ENCODE results near the gene EVC2. TPM values are rescaled to one million over a fixed set of nuclear protein-coding genes. Genes with fewer than 3 reads are reported as not detected.

Gene EVC2
- total RNA-seq, 5 donors from 2014 or later (not counting 1 experiment from before 2014, with no cell fraction given), result 1.1 to 2.9 (median 1.8) TPM

DNA sequence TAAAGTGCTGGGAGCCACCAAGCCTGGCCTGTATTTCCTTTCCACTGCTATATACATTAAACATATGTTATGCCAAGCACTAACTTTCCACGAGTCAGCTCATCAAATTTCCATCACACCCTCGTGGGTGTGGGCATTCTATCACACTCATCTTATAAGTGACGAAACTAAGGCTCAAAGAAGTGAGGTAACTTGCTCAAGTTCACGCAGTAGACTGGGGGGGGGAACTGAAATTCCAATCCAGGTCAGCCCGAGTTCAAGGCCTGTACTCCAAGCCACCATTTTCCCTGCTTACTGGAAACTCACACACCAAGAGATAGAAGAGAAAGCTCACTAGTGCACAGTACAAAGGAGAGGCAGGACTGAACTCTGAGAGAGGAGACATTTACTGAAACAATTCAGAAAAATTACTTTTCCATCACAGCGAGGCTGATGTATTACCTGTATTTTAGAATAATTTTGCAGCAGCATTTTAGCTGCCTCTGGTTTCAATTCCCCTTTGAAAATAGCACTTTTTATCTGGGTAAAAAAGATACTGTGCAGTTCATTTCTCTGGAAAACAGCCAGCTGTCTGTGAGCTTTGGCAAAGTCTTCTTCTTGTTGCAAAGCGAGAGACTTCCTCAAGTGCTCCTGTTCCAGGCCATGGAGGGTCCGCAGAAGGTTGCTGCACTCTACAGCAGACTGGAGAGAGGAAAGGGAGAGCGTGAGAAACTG is 76.8 kb downstream of the EVC2 start:
- ChIA-PET CTCF (no interaction called here), POLR2A (no interaction called here)
- Histone ChIP-seq H3K4me3 (ENCODE audit: control insufficient read depth in 1 of 2, extremely low read depth in 1 of 2, low read length in 1 of 2) (no peak overlapping the region), H3K4me1 (ENCODE audit: control insufficient read depth in 1 of 2, extremely low read depth in 1 of 2, insufficient read depth in 2 of 2, low read length in 2 of 2) (no peaks in the 10 kb centered on the region), H3K27me3 (replicated peaks in 1 of 2; ENCODE audit: control insufficient read depth in 2 of 2, extremely low read depth in 1 of 2, insufficient read depth in 2 of 2, low read length in 1 of 2) (no peaks in the 10 kb centered on the region), H3K9me3 (no peaks in the 10 kb centered on the region), H3K27ac (ENCODE audit: low read length) (no peak overlapping the region), H3K36me3 (ENCODE audit: control insufficient read depth in 2 of 2, extremely low read depth in 1 of 2, insufficient read depth in 1 of 2, low read length in 1 of 2) (no peaks in the 10 kb centered on the region)
- no peak for DNase-seq
- Mint-ChIP-seq H3K4me3 (no peak overlapping the region), H3K4me1 (no peaks in the 10 kb centered on the region), H3K36me3 (no peaks in the 10 kb centered on the region), H3K9me3 (no peaks in the 10 kb centered on the region), H3K27ac (no peak overlapping the region), H3K27me3 (no peaks in the 10 kb centered on the region)
- 100% methylated on average over 1 of the region's 9 CpGs for WGBS (ENCODE audit: insufficient coverage)
- ATAC-seq (replicated peaks in 1 of 4), result no peak

DNA sequence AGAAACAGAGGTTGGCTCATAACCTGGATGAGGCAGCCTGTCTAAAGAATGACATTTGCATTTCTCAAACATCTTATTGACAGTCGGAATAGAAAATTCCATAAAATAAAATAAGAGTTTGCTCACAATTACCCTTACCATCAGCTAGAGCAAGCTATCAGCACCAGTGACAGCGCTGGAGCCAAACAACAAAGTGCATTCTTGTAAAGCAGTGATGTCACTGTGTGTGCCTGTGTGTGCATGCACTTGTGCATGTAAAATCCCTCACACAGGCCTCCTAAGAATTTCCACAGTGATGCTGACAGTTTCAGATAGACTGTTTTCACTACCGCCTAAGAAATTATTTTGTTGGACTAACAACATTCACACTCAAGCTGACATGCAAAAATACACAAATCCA is 77.6 kb downstream of the EVC2 start:
- no peaks in the 10 kb centered on the region for H3K27me3 ChIP-seq (replicated peaks in 1 of 2; ENCODE audit: control insufficient read depth in 2 of 2, extremely low read depth in 1 of 2, insufficient read depth in 2 of 2, low read length in 1 of 2)
- ATAC-seq (replicated peaks in 1 of 4) (no peak), DNase-seq (no peak)
- WGBS (ENCODE audit: insufficient coverage), result no CpG with 5 or more reads among the region's 3 CpGs
- Mint-ChIP-seq H3K4me3 (no peak overlapping the region), H3K4me1 (no peaks in the 10 kb centered on the region), H3K27me3 (no peaks in the 10 kb centered on the region), H3K36me3 (no peaks in the 10 kb centered on the region), H3K9me3 (peaks cover 0 to 3% (median 3%) of the 10 kb centered on the region in 3 donors), H3K27ac (no peak overlapping the region)
- no peak overlapping the region for H3K4me3 ChIP-seq (ENCODE audit: control insufficient read depth in 1 of 2, extremely low read depth in 1 of 2, low read length in 1 of 2)
- no peak overlapping the region for H3K27ac ChIP-seq (ENCODE audit: low read length)
- no peaks in the 10 kb centered on the region for H3K9me3 ChIP-seq
- no peaks in the 10 kb centered on the region for H3K4me1 ChIP-seq (ENCODE audit: control insufficient read depth in 1 of 2, extremely low read depth in 1 of 2, insufficient read depth in 2 of 2, low read length in 2 of 2)
- H3K36me3 ChIP-seq (ENCODE audit: control insufficient read depth in 2 of 2, extremely low read depth in 1 of 2, insufficient read depth in 1 of 2, low read length in 1 of 2), result no peaks in the 10 kb centered on the region
- ChIA-PET CTCF (no interaction called here), POLR2A (no interaction called here)

DNA sequence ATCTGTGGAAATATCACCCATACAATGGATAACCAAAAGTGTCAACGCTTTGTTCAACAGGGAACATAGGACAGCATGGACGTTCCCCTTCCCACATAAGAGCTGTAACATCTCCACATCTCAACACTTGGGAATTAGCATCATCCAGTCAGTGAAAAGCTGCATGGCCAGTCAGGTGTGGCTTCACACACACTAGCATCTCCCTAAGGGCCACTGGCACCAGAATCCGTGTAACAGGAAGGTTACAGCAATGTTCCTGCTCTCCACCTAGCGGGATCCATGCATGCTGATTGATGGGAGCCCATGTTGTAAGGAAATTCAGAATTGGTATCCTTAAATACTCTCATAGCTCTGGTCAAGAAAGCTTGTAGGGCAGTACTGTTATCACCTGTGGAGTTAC is 78.8 kb downstream of the EVC2 start:
- Mint-ChIP-seq H3K9me3 (peaks cover 1 to 10% (median 3%) of the 10 kb centered on the region in 3 donors), H3K36me3 (no peaks in the 10 kb centered on the region), H3K27ac (no peak overlapping the region), H3K4me1 (no peaks in the 10 kb centered on the region), H3K27me3 (no peaks in the 10 kb centered on the region), H3K4me3 (no peak overlapping the region)
- DNase-seq (no peak), ATAC-seq (replicated peaks in 1 of 4) (no peak)
- Histone ChIP-seq H3K36me3 (ENCODE audit: control insufficient read depth in 2 of 2, extremely low read depth in 1 of 2, insufficient read depth in 1 of 2, low read length in 1 of 2) (no peaks in the 10 kb centered on the region), H3K27me3 (replicated peaks in 1 of 2; ENCODE audit: control insufficient read depth in 2 of 2, extremely low read depth in 1 of 2, insufficient read depth in 2 of 2, low read length in 1 of 2) (no peaks in the 10 kb centered on the region), H3K9me3 (no peaks in the 10 kb centered on the region), H3K4me3 (ENCODE audit: control insufficient read depth in 1 of 2, extremely low read depth in 1 of 2, low read length in 1 of 2) (no peak overlapping the region), H3K27ac (ENCODE audit: low read length) (no peak overlapping the region), H3K4me1 (ENCODE audit: control insufficient read depth in 1 of 2, extremely low read depth in 1 of 2, insufficient read depth in 2 of 2, low read length in 2 of 2) (no peaks in the 10 kb centered on the region)
- ChIA-PET POLR2A (no interaction called here), CTCF (no interaction called here)
- 72% methylated on average over 3 of the region's 4 CpGs for WGBS (ENCODE audit: insufficient coverage)

DNA sequence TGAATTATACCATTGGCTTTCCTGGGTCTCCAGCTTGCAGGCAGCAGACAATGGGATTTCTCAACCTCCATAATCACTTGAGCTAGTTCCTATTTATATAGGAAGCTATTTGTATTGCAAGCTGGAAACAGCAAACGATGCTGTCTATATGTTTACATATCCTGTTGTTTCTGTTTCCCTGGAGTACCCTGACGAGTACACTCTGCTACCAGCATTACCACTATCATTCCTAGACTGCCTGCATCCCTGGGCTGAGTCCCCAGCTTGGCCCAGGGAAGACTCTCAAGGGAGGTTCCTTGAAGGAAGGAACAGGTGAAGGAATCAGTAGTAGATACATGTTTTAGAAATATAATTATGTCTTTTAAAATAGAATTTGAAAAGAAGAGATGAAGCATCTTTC is 81.4 kb downstream of the EVC2 start:
- CTCF ChIA-PET, result no interaction called here

DNA sequence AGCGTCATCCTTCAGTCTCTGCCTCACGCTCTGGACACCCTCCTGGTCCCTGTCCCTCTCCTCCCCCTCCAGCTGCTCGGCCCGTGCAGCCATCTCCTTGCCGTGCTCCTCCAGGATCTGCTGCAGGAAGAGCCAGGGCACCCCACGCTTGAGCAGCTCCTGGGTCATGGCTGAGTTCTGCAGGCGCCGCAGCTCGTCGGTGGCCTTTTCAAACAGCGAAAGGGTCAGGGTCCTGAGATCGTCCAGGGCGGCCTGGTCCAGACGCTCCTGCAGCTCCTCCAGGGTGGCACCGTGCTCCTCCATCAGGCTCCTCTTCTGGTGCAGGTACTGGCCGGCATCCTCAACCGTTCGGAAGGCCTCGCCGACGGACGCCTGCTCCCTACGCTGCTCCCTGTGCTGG is 85.8 kb downstream of the EVC2 start:
- Histone ChIP-seq H3K36me3 (ENCODE audit: control insufficient read depth in 2 of 2, extremely low read depth in 1 of 2, insufficient read depth in 1 of 2, low read length in 1 of 2) (no peaks in the 10 kb centered on the region), H3K27ac (ENCODE audit: low read length) (no peak overlapping the region), H3K9me3 (no peaks in the 10 kb centered on the region), H3K4me3 (ENCODE audit: control insufficient read depth in 1 of 2, extremely low read depth in 1 of 2, low read length in 1 of 2) (no peak overlapping the region), H3K27me3 (replicated peaks in 1 of 2; ENCODE audit: control insufficient read depth in 2 of 2, extremely low read depth in 1 of 2, insufficient read depth in 2 of 2, low read length in 1 of 2) (no peaks in the 10 kb centered on the region), H3K4me1 (ENCODE audit: control insufficient read depth in 1 of 2, extremely low read depth in 1 of 2, insufficient read depth in 2 of 2, low read length in 2 of 2) (no peaks in the 10 kb centered on the region)
- no peak overlapping the region for H3K4me3 Mint-ChIP-seq
- no peak for DNase-seq
- POLR2A ChIA-PET, result no interaction called here
- H3K9me3 Mint-ChIP-seq, result peaks cover 1 to 12% (median 10%) of the 10 kb centered on the region in 3 donors
- no peaks in the 10 kb centered on the region for H3K36me3 Mint-ChIP-seq
- H3K4me1 Mint-ChIP-seq, result no peaks in the 10 kb centered on the region
- CTCF ChIA-PET, result no interaction called here
- no peaks in the 10 kb centered on the region for H3K27me3 Mint-ChIP-seq
- ATAC-seq (replicated peaks in 1 of 4), result no peak
- 90% methylated on average over 18 of the region's 23 CpGs for WGBS (ENCODE audit: insufficient coverage)
- no peak overlapping the region for H3K27ac Mint-ChIP-seq

More for the DNA sequence above, 81.4 kb downstream of the EVC2 start:
- POLR2A ChIA-PET, result no interaction called here
- H3K27me3 Mint-ChIP-seq, result no peaks in the 10 kb centered on the region
- WGBS (ENCODE audit: insufficient coverage), result no CpG with 5 or more reads among the region's 2 CpGs
- H3K27me3 ChIP-seq (replicated peaks in 1 of 2; ENCODE audit: control insufficient read depth in 2 of 2, extremely low read depth in 1 of 2, insufficient read depth in 2 of 2, low read length in 1 of 2), result no peaks in the 10 kb centered on the region
- H3K4me1 ChIP-seq (ENCODE audit: control insufficient read depth in 1 of 2, extremely low read depth in 1 of 2, insufficient read depth in 2 of 2, low read length in 2 of 2), result no peaks in the 10 kb centered on the region
- no peaks in the 10 kb centered on the region for H3K4me1 Mint-ChIP-seq
- no peak overlapping the region for H3K4me3 ChIP-seq (ENCODE audit: control insufficient read depth in 1 of 2, extremely low read depth in 1 of 2, low read length in 1 of 2)
- H3K27ac Mint-ChIP-seq, result no peak overlapping the region
- peaks cover 1 to 10% (median 8%) of the 10 kb centered on the region in 3 donors for H3K9me3 Mint-ChIP-seq
- no peak overlapping the region for H3K4me3 Mint-ChIP-seq
- ATAC-seq (replicated peaks in 1 of 4) (no peak), DNase-seq (no peak)
- no peaks in the 10 kb centered on the region for H3K36me3 ChIP-seq (ENCODE audit: control insufficient read depth in 2 of 2, extremely low read depth in 1 of 2, insufficient read depth in 1 of 2, low read length in 1 of 2)
- no peaks in the 10 kb centered on the region for H3K36me3 Mint-ChIP-seq
- H3K9me3 ChIP-seq, result no peaks in the 10 kb centered on the region
- no peak overlapping the region for H3K27ac ChIP-seq (ENCODE audit: low read length)

DNA sequence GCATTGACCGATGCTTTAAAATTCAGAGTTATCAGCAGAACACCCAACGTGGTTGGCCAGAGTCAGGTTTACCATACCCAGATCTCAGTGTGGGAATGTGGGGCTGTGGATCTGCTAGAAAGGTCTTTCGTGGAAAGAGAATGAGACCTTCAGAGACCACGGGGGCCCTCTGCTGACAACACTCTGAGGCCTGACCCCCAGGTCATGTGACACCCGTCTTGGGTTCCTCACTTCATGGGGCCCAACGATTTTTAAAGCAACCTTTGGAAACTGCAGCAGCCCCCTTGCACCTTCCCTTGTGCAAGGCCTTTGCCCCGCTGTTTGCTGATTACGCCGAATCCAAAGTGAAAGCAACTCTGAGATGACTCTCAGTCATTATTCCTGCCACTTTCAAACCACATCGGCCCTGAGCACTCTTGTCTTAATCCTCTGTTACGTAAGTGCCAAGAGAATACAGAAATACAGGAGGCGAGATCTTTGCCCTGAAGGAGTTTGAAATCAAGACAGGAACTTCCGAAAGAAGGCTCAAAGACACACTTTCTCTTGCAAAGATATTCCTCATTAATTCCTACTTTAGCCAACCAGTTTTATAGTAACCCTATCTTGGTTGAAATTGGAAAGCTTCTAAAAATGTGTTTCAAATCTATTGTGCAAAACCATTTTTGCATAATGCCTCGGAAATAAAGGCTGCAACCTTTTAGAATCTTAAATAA is 88.3 kb downstream of the EVC2 start:
- WGBS (ENCODE audit: insufficient coverage), result 70% methylated on average over 12 of the region's 14 CpGs
- POLR2A ChIA-PET, result no interaction called here

More for the DNA sequence above, 88.3 kb downstream of the EVC2 start:
- H3K4me3 Mint-ChIP-seq, result no peak overlapping the region
- H3K27me3 ChIP-seq (replicated peaks in 1 of 2; ENCODE audit: control insufficient read depth in 2 of 2, extremely low read depth in 1 of 2, insufficient read depth in 2 of 2, low read length in 1 of 2), result peaks cover 0 to 3% of the 10 kb centered on the region in 2 experiments
- H3K27me3 Mint-ChIP-seq, result no peaks in the 10 kb centered on the region
- no peak overlapping the region for H3K27ac ChIP-seq (ENCODE audit: low read length)
- no peaks in the 10 kb centered on the region for H3K36me3 Mint-ChIP-seq
- no peaks in the 10 kb centered on the region for H3K4me1 Mint-ChIP-seq
- H3K4me3 ChIP-seq (ENCODE audit: control insufficient read depth in 1 of 2, extremely low read depth in 1 of 2, low read length in 1 of 2), result no peak overlapping the region
- peaks cover 1 to 9% (median 3%) of the 10 kb centered on the region in 3 donors for H3K9me3 Mint-ChIP-seq
- H3K9me3 ChIP-seq, result no peaks in the 10 kb centered on the region
- H3K4me1 ChIP-seq (ENCODE audit: control insufficient read depth in 1 of 2, extremely low read depth in 1 of 2, insufficient read depth in 2 of 2, low read length in 2 of 2), result no peaks in the 10 kb centered on the region
- no peaks in the 10 kb centered on the region for H3K36me3 ChIP-seq (ENCODE audit: control insufficient read depth in 2 of 2, extremely low read depth in 1 of 2, insufficient read depth in 1 of 2, low read length in 1 of 2)
- CTCF ChIA-PET, result no interaction called here
- ATAC-seq (replicated peaks in 1 of 4), result no peak
- H3K27ac Mint-ChIP-seq, result no peak overlapping the region
- DNase-seq, result no peak
